HL-60 (cell line): ENCODE results near the gene SMYD5.
"Not testable (repeated sequence)": the region's sequence is repeated elsewhere in the genome, so short reads cannot be mapped to it uniquely, and the experiment has no call there.

ENCODE experiments used
- DNase-seq, 2 experiments: peaks; one replicate each; pipeline ENCODE4 v3.0.0-alpha.2; 2010 to 2020; ENCODE audit warnings: low read depth in 1 of 2, low spot score in 1 of 2
- H3K27ac ChIP-seq: fragments of 250-450 bp; sonication (Bioruptor Pico); replicated peaks from 2 replicates; pipeline ENCODE4 v1.5.1; 2020; ENCODE audit warnings: mild to moderate bottlenecking, moderate library complexity
- H3K27me3 ChIP-seq: fragments of 250-450 bp; sonication (Bioruptor Pico); 2 replicates; pipeline ENCODE4 v1.5.1; 2021; ENCODE audit warnings: mild to moderate bottlenecking, moderate library complexity; ENCODE audit not compliant: insufficient read depth, poor library complexity, severe bottlenecking
- H3K4me3 ChIP-seq: replicated peaks from 2 replicates; pipeline ENCODE4 v1.5.1; 2011; ENCODE audit warnings: mild to moderate bottlenecking, control low read depth, low read length; ENCODE audit not compliant: insufficient read depth
- CTCF ChIP-seq: IDR thresholded peaks from one replicate; pipeline ENCODE4 v1.5.1; 2011; ENCODE audit warnings: low read length, control low read depth, inconsistent platforms; ENCODE audit not compliant: insufficient read depth
- GABPA ChIP-seq: IDR thresholded peaks from 2 replicates; pipeline ENCODE4 v1.6.1; 2012; ENCODE audit warnings: low read depth
- POLR2AphosphoS5 ChIP-seq: IDR thresholded peaks from 2 replicates; pipeline ENCODE4 v1.6.1; 2012; ENCODE audit warnings: low read depth
- REST ChIP-seq: IDR thresholded peaks from 2 replicates; pipeline ENCODE4 v1.6.1; 2012; ENCODE audit warnings: low read depth; ENCODE audit not compliant: insufficient replicate concordance
- SPI1 ChIP-seq: IDR thresholded peaks from 2 replicates; pipeline ENCODE4 v1.6.1; 2012; ENCODE audit warnings: low read depth, mild to moderate bottlenecking, borderline replicate concordance

The SMYD5 gene

GRCh38 chr2:73259276-73259675 is 45.2 kb downstream of the SMYD5 start:
- DNase-seq = no peak
- Histone ChIP-seq H3K27ac (no peak overlapping the region), H3K27me3 (no peaks in the 10 kb centered on the region), H3K4me3 (no peak overlapping the region)
- no peak for TF ChIP-seq CTCF

- Histone ChIP-seq H3K27me3 (no peaks in the 10 kb centered on the region), H3K27ac (no peak overlapping the region), H3K4me3 (no peak overlapping the region)
- no peak for DNase-seq
- TF ChIP-seq SPI1 (no peak), GABPA (no peak), CTCF (no peak), POLR2AphosphoS5 (no peak), REST (no peak)
Measured at GRCh38 chr2:73259704-73260337, 45.8 kb downstream of the SMYD5 start.

- TF ChIP-seq REST = no peak
- TF ChIP-seq GABPA = no peak
- no peak for TF ChIP-seq SPI1
- TF ChIP-seq CTCF = peak; percentile 22
- peak; percentile 25; the same call in 1 of the 2 replicates for TF ChIP-seq POLR2AphosphoS5
- Histone ChIP-seq H3K4me3 (no peak overlapping the region), H3K27ac (no peak overlapping the region), H3K27me3 (no peaks in the 10 kb centered on the region)
- DNase-seq = peak; percentile 61 to 69
Measured at GRCh38 chr2:73260338-73260984, 46.4 kb downstream of the SMYD5 start.

GRCh38 chr2:73262108-73262651 is 48.1 kb downstream of the SMYD5 start:
- no peaks in the 10 kb centered on the region for H3K27me3 ChIP-seq
- no peak for TF ChIP-seq REST
- no peak overlapping the region for H3K27ac ChIP-seq
- H3K4me3 ChIP-seq = no peak overlapping the region
- no peak for DNase-seq

- not testable (repeated sequence) for DNase-seq, H3K27ac ChIP-seq, H3K4me3 ChIP-seq, H3K27me3 ChIP-seq
Measured at GRCh38 chr2:73262691-73263429, 48.8 kb downstream of the SMYD5 start.
